Epithelial cell of proximal tubule (primary cell): ENCODE measurements around the gene RNFT2. TPM values are rescaled to one million over a fixed set of nuclear protein-coding genes. Genes with fewer than 3 reads are reported as not detected.
A peak's percentile ranks its signal among the peaks of the same experiment; 100 is the strongest.

Experiments used
- DNase-seq: peaks from one replicate; pipeline ENCODE4 v3.0.0-alpha.2; 2011; ENCODE audit warnings: low read depth
- H3K4me3 ChIP-seq: 2 replicates; pipeline ENCODE4 v1.5.1; 2011; ENCODE audit warnings: low read depth, mild to moderate bottlenecking, low read length
- total RNA-seq: library from RNA; depleted of rRNA; stranded (reverse); fragments of >200 nt; gene quantifications from 2 replicates; pipeline ENCODE4 v1.2.3, GENCODE V29; 2015
- TF ChIP-seq, protein P1 (sequence below): conservative IDR thresholded peaks from 2 replicates; pipeline ENCODE4 v1.5.1; 2012; ENCODE audit warnings: low read depth, mild to moderate bottlenecking, low read length

RNFT2 gene
- total RNA-seq, 1 donor from 2014 or later, result 4.3 TPM

DNA sequence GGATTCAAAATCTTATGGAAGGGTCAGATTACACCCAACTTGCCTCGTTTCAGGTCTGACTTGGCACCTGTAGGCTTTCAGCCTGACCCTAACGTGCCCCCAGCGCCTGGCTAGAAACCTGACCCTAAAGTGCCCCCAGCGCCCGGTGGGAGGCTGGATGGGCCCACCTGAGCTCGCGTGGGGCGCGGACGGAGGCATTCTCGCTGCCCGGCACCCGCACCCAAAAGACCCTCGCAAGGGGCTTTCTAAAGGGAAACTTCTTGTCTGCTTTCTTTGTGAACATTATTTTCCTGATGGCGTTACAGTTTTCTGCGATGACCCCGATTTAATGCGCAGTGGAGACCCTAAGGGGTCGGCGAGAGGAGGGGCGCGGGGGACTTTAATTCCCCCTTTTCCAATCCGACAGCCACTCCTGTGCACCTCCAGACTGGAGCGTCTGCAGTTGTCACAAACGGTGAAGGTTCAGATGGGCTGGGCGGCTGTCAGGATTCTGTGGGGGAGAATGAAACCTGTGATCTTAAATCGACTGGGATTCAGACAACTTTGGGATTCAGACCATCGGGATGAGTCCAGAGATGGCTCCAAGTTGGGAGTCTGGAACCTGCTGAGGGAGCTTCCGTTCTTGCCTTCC is 143.9 kb downstream of the RNFT2 start:
- TF ChIP-seq, protein P1, sequence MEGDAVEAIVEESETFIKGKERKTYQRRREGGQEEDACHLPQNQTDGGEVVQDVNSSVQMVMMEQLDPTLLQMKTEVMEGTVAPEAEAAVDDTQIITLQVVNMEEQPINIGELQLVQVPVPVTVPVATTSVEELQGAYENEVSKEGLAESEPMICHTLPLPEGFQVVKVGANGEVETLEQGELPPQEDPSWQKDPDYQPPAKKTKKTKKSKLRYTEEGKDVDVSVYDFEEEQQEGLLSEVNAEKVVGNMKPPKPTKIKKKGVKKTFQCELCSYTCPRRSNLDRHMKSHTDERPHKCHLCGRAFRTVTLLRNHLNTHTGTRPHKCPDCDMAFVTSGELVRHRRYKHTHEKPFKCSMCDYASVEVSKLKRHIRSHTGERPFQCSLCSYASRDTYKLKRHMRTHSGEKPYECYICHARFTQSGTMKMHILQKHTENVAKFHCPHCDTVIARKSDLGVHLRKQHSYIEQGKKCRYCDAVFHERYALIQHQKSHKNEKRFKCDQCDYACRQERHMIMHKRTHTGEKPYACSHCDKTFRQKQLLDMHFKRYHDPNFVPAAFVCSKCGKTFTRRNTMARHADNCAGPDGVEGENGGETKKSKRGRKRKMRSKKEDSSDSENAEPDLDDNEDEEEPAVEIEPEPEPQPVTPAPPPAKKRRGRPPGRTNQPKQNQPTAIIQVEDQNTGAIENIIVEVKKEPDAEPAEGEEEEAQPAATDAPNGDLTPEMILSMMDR, result no peak
- no peak overlapping the region for H3K4me3 ChIP-seq
- no peak for DNase-seq

DNA sequence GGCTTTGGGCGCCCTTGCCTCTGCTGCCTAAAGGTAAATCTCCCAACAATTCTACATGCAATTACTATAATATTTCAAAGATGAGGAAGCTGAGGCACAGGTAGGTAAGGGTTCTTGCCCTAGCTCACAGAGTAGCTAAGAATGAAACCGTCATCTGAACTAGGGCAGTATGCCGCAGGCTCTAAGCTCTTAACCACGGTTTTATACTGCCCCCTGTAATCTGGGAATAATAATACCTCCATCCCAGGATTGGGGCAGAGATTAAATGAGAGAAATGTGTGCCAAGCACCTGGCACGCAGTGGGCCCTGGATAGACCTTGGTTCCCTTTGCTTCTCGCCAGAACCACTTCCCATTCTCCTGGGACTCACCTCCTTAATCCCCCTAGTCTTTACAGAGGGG is 144.6 kb downstream of the RNFT2 start:
- TF ChIP-seq, protein P1, result peak; percentile 33
- DNase-seq, result no peak
- no peak overlapping the region for H3K4me3 ChIP-seq

DNA sequence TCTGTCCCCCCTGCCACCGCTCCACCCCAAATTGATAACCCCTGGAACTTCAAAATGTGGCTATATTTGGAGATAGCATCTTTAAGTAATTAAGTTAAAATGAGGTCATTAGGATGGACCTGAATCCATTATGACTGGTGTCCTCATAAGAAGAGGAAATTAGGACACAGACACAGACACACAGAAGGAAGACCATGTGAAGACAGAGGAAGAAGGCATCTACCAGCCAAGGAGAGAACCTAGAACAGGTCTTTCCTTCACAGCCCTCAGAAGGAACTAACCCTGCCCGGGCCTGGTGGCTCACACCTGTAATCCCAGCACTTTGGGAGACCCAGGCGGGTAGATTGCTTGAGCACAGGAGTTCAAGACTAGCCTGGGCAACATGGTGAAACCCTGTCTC is 146.8 kb downstream of the RNFT2 start:
- H3K4me3 ChIP-seq, result no peak overlapping the region
- TF ChIP-seq, protein P1, result no peak
- no peak for DNase-seq

DNA sequence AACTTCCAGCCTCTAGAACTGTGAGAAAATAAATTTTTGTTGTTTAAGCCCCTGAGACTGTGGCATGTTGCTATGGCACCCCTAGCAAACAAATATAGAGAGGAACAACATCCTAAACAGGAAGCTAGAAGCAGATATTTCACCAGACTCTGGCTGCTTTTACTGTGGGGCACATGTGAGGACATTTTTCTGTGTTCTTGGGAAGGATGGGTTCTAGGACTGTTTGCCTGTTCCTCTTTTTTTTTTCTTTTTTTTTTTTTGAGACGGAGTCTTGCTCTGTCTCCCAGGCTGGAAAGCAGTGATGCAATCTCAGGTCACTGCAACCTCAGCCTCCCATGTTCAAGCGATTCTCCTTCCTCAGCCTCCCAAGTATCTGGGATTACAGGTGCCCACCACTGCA is 147.4 kb downstream of the RNFT2 start:
- DNase-seq, result no peak
- H3K4me3 ChIP-seq, result no peak overlapping the region
- TF ChIP-seq, protein P1, result no peak

DNA sequence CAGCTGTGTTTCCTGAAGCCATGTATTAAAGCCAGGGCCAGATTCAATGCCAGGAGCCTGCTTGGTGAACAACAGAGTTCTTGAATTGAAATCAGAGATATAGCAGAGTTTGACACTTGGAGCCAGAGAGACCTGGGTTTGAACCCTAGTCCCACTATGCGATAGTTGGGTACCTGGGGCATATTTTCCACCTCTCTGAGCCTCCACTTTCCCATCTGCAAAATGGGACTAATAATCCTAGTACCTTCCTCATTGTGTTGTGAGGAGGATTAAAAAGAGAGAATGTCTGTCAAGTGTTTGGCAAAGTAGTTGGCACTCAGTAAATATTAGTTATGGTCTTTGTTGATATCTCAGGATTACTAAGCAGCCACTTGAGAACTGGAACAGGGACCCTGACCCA is 149.1 kb downstream of the RNFT2 start:
- no peak overlapping the region for H3K4me3 ChIP-seq
- TF ChIP-seq, protein P1, result no peak

DNA sequence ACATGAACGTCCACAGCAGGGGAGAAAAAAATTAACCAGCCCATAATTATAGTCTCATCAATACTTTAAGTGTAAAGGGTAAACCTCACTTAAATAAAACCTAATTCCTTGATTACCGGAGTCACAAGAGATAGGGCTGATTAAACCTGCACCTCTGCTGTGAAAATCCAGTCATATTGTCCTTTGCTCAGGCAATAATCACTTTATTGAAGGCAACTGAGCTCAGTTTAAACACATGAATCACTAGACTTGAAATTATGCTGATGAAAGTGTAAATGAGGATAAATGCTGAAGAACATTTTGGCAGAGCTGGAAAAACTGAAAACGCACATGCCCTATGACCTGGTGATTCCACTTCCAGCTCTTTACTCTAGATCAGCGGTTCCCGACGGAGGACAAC is 149.8 kb downstream of the RNFT2 start:
- no peak for DNase-seq
- no peak overlapping the region for H3K4me3 ChIP-seq
- TF ChIP-seq, protein P1, result no peak

More for the DNA sequence above, 149.1 kb downstream of the RNFT2 start:
- no peak for DNase-seq

DNA sequence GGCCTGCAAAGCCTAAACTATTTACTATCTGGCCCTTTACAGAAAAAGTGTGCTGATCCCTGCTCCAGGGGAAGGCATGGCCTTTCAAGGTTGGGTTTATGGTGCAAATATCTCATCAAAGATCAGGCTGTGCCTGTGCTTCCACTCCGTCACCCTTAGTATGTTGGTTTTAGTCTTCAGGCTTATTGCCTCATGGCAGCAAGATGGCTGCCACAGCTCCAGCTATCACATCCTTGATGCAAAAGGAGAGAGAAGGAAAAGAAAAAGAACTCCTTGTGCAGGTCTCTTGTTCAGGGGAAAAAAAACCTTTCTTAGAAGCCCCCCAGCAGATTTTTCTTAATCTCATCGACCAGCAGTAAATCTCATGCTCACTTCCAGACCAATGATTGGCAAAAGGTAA is 152.2 kb downstream of the RNFT2 start:
- DNase-seq, result no peak
- H3K4me3 ChIP-seq, result no peak overlapping the region
- TF ChIP-seq, protein P1, result no peak
